GM19351 (cell line): ENCODE results near the gene DYNC2LI1.

Experiments
- ATAC-seq: cut with Tn5 transposase; IDR thresholded peaks from one replicate; pipeline ENCODE4 v1.9.1; 2021; ENCODE audit warnings: mild to moderate bottlenecking, moderate library complexity; ENCODE audit not compliant: unreplicated experiment

The DYNC2LI1 gene

GRCh38 chr2:43762286-43762685 lies 11.6 kb upstream of the DYNC2LI1 start:
- ATAC-seq, result no peak

GRCh38 chr2:43763091-43763490 lies 10.7 kb upstream of the DYNC2LI1 start:
- ATAC-seq, result no peak

GRCh38 chr2:43764086-43764705 lies 9.6 kb upstream of the DYNC2LI1 start:
- no peak for ATAC-seq

- no peak for ATAC-seq
Observed at GRCh38 chr2:43766006-43766405, 7.8 kb upstream of the DYNC2LI1 start.

- ATAC-seq, result no peak
Observed at GRCh38 chr2:43774617-43775016, 778 bp downstream of the DYNC2LI1 start.

- ATAC-seq, result no peak
Observed at GRCh38 chr2:43776324-43776723, 2.5 kb downstream of the DYNC2LI1 start.

- no peak for ATAC-seq
Observed at GRCh38 chr2:43777306-43777926, 3.6 kb downstream of the DYNC2LI1 start.

GRCh38 chr2:43778233-43778632 lies 4.4 kb downstream of the DYNC2LI1 start:
- no peak for ATAC-seq

GRCh38 chr2:43787895-43788294 lies 14.1 kb downstream of the DYNC2LI1 start:
- no peak for ATAC-seq

- no peak for ATAC-seq
Observed at GRCh38 chr2:43788646-43789045, 14.8 kb downstream of the DYNC2LI1 start.

GRCh38 chr2:43790147-43790546 lies 16.3 kb downstream of the DYNC2LI1 start:
- ATAC-seq, result no peak

- no peak for ATAC-seq
Observed at GRCh38 chr2:43791035-43791765, 17.4 kb downstream of the DYNC2LI1 start.

- no peak for ATAC-seq
Observed at GRCh38 chr2:43792653-43793052, 18.8 kb downstream of the DYNC2LI1 start.

GRCh38 chr2:43794956-43795355 lies 21.1 kb downstream of the DYNC2LI1 start:
- no peak for ATAC-seq

- ATAC-seq, result no peak
Observed at GRCh38 chr2:43796206-43796605, 22.4 kb downstream of the DYNC2LI1 start.

- ATAC-seq, result no peak
Observed at GRCh38 chr2:43798300-43798699, 24.5 kb downstream of the DYNC2LI1 start.

GRCh38 chr2:43800894-43801293 lies 27.1 kb downstream of the DYNC2LI1 start:
- ATAC-seq, result no peak

GRCh38 chr2:43802135-43802534 lies 28.3 kb downstream of the DYNC2LI1 start:
- ATAC-seq, result no peak

GRCh38 chr2:43803113-43803512 lies 29.3 kb downstream of the DYNC2LI1 start:
- ATAC-seq, result no peak

- no peak for ATAC-seq
Observed at GRCh38 chr2:43806719-43807031, 32.8 kb downstream of the DYNC2LI1 start.

GRCh38 chr2:43810452-43810851 lies 36.6 kb downstream of the DYNC2LI1 start:
- ATAC-seq, result no peak

- ATAC-seq, result no peak
Observed at GRCh38 chr2:43810888-43811287, 37.0 kb downstream of the DYNC2LI1 start.
